DMS 273 (cell line): ENCODE measurements around the gene OSBP2.
"Not testable (repeated sequence)": the region's sequence is repeated elsewhere in the genome, so short reads cannot be mapped to it uniquely, and the experiment has no call there.

Experiments
- DNase-seq: peaks from one replicate; lab custom pipeline; 2025; ENCODE audit not compliant: unreplicated experiment; lab: John Stamatoyannopoulos, UW

OSBP2 gene

DNA sequence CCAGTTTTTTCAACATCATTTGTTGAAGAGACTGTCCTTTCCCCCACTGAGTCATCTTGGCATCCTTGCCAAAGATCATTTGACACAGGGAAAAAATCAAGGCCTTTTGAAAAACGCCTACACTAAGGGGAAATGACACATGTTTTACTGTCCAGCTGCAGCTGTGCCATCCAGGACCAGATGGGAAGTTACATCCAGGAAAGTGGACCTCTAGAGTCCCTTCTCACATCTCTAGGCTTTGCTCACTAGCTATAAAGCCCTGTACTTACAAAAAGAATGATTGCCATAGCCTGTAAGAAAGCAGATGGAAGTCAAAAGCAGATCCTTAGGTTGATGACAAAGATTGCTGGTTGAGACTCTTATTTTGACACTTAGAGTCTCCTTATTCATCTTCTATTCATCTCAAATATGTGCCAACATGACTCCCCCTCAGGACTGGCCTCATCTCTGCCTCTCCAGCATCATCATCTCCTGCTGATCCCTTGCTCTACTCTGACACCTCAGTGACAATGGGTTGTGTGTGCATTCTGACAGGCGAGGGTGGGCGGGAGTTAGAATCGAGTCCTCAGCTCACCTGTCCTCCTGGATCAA, 22.8 kb downstream of the OSBP2 start:
- DNase-seq = no peak

GRCh38 chr22:30717952-30718351, 23.3 kb downstream of the OSBP2 start:
- no peak for DNase-seq

- no peak for DNase-seq
Observed at GRCh38 chr22:30718491-30718890, 23.8 kb downstream of the OSBP2 start.

- DNase-seq = no peak
Observed at GRCh38 chr22:30718938-30719337, 24.3 kb downstream of the OSBP2 start.

GRCh38 chr22:30720263-30720837, 25.7 kb downstream of the OSBP2 start:
- no peak for DNase-seq

GRCh38 chr22:30721741-30722140, 27.1 kb downstream of the OSBP2 start:
- DNase-seq = no peak

GRCh38 chr22:30728826-30729225, 34.2 kb downstream of the OSBP2 start:
- no peak for DNase-seq

- no peak for DNase-seq
Observed at GRCh38 chr22:30731658-30732057, 37.0 kb downstream of the OSBP2 start.

DNA sequence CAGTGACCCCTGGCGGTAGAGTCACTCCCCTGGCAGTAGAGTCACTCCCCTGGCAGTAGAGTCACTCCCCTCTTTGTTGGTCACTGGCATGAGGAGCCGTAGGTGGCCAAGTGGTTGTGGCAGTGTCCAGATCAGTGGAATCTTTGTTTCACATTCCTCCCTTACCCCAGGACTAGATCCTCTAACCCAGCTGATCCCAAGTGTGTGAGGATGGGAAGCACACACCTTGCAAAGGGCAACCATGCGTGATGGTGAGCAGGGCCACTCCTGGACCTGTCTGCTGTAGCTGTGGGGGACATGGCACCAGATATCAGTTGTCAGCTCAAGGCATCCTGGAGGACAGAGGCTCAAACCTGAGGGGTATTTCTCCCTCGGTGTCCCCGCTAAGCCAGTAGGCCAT, 37.8 kb downstream of the OSBP2 start:
- DNase-seq = no peak

DNA sequence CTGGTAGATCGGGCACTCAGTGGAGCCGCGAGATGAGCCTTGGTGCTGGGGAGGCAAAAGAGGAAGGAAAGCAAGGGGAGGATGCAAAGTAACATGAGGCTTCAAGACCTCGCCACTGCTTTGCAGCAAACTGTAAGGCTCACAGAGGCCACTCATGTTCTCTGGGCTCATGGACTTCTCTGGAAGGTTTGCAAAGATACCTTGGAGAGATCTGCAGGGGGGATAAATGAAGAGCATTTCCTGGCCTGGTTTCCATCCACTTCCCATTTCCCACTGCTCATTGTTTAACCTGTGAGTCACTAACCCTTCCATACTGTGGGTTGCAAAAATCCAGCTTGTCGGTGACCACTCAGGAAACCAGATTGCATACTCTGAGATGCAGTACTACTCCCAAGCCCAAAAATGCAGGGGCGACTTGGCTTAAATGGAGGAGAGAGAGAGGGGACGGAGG, 38.5 kb downstream of the OSBP2 start:
- DNase-seq = no peak

DNA sequence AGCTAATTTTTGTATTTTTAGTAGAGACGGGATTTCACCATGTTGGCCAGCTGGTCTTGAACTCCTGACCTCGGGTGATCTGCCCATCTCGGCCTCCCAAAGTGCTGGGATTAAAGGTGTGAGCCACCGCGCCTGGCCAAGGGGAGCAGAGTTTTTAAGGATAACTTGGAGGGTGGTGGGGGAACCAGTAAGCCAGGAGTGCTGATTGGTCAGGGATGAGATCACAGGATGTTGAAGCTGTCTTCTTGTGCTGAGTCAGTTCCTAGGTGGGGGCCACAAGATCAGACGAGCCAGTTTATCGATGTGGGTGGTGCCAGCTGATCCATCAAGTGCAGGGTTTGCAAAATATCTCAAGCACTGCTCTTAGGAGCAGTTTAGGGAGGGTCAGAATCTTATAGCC, 45.3 kb downstream of the OSBP2 start:
- not testable (repeated sequence) for DNase-seq

DNA sequence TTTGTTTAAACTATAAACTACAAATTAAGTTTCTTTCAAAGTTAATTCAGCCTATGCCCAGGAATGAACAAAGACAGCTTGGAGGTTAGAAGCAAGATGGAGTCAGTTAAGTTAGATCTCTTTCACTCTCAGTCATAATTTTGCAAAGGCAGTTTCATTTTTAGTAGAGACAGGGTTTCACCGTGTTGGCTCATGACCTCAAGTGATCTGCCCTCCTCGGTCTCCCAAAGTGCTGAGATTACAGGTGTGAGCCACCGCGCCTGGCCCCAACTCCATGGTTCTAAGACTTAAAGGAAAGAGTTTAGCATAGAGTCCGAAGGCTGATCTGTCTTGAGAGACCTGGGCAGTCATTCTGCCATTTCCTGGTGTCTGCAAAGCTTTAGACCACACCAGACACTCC, 45.8 kb downstream of the OSBP2 start:
- DNase-seq = not testable (repeated sequence)

DNA sequence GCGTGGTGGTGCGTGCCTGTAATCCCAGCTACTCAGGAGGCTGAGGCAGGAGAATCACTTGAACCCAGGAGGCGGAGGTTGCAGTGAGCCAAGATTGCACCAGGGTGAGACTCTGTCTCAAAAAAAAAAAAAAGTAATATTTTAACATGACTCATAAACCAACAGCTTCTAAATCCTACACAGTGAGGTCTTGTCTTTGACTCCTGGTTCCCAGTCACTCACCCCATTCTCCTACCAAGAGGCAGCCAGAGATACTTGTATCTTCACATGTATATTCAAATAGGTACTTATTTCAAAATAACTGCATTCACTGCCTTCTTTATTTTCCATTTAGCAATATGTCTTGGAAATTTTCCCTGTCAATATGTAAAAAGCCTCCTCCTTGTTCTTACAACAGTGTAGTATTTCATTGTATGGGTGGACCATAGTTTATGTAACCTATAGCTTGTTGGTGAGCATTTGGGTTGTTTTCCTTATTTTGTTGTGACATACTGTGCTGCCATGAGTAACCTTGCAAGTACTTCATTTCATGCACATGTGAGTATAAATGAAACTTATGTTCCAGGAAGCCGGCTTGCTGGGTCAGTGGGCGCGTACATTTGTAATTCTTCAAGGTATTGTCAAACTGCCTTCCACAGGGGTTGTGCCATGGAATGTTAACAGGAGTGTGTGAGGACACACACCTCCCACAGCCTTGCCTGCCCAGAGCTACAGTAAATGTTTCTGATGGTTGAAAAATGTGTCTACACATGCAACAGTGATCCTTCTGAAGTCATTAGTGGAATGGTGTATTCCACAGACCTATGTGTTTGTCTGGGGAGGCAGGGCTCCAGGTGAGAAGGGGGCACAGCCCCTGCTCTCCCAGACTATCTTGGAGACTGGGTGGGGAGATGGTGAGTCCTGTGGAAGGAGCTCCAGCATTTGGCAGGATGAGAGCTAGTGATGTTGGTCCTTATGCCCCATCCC, 47.9 kb downstream of the OSBP2 start:
- DNase-seq = no peak

DNA sequence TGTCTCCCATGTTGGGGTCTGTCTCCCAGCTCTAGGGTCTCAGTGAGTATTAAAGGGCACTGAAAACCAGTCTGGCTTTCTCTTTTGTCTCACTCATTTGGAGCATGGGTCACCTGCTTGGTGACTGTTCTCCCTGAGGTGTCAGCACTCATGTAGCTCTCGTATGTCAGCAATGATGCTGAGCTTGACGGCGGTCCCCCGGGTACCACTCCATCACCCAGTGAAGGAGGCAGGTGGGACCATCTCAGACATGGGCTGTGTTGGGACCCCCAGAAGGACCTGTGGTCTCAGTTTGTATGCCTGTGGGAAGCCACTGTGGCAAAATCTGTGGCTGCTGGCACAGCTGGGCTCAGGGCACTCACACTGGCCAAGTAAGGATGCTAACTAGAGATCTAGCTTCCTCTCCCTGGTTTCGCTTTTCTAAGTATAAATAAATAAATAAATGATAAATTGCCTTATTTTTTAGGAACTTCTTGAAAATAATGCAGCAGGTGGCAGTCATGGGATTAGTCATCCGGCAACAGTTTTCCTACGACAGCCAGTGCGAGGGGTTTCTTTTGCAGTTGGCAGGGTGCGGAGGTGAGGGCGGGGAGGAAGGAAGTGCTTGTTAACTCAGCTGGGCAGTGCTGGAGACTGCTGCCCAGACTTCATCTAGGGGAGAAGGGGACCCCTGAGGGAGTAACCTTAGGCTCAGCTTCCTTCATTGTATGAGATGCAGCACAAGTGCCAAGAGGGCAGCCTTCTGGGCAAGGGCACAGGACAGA, 48.8 kb downstream of the OSBP2 start:
- no peak for DNase-seq

- no peak for DNase-seq
Observed at GRCh38 chr22:30744224-30744623, 49.5 kb downstream of the OSBP2 start.

DNA sequence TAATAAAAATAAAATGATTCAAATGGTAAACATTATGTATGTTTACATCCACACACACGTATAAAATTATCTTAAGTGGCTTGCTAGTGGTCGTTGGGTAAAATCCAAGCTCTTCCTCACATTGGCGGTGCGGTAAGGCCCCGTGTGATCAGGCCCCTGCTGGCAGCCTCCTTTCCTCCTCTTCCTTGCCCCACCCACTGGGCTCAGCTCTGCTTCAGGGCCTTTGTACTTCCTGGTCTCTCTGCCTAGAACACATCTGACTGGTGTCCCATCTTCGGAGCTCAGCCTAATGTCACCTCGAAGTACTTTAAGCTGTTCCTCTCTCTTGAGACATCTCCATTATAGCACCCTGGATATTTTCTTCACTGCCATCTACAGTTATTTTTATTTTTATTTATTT, 52.8 kb downstream of the OSBP2 start:
- DNase-seq = no peak

DNA sequence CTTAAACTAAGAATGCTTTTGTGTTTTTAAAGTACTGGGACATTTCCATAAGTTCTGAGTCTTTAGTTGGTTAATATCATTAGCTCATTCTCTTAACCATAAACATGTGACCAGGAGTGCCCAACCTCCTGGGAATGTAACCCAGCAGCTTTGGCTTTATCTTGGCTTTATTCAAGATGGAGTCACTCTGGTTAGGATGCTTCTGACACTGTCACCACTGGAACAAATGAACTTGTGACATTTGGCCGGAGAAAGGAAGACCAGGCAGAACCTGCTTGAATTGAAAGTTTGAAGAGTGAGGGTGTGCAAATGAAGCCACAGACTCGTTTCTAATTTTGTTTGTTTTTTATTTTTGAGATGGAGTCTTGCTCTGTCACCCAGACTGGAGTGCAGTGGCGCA, 54.6 kb downstream of the OSBP2 start:
- no peak for DNase-seq

- DNase-seq = no peak
Observed at GRCh38 chr22:30749849-30750248, 55.2 kb downstream of the OSBP2 start.

DNA sequence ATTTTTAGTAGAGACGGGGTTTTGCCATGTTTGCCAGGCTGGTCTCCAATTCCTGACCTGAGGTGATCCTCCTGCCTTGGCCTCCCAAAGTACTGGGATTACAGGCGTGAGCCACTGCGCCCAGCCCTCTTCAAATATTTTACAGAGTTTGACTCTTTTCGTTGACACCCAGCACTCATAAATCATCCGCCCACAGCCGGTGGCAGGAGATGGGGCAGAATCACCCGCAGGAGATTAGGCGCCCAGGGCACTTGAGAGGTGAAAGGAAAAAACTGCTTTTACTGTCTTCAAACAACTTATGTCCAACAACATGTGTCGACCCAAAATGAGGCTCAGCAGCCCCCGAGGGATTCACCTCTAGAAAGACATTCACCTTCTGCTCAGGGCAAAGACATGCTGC, 56.9 kb downstream of the OSBP2 start:
- DNase-seq = no peak

- no peak for DNase-seq
Observed at GRCh38 chr22:30752771-30753170, 58.1 kb downstream of the OSBP2 start.

DNA sequence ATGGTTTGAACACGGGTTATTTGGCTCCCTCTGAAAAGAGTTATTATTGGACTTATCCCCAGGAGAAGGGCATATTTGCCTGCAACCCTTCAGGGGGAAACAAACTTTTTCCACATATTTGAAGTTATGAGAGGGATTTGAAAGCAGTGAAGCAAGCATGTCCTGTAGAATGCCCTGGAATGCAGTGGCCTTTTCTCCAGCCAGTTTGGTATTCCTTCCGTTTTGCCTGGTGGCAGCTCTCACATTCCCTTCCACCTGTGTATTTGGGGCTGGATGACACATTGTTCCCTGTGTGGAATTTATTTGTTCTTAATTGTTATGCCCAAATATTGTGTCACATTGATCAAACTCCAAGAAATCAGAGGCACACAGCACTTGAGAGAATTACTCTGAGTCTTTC, 59.0 kb downstream of the OSBP2 start:
- no peak for DNase-seq
